ENCODE measurements around the gene TNNC1.

TNNC1 gene

DNA sequence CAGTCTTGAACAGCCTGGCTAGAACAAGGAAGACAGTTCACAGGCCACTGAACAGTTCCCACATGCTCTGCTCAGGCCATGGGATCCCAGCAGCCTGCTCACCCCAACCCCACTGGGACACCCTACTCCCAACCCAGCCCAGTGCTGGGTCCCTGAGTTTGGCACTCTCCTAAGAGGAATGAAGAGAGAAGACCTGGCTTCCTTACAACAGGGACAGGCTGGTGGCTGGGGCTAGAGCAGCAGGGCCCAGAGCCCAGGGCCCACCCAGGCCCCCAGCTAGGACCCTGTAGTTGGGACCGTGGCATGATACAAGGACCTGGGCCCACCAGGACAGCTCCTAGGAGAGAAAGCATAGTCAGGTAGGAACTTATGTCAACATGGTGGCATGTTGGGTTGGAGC, 52.3 kb downstream of the TNNC1 start:
- DNase-seq (ENCODE audit: low read depth in 2 of 2), result no peak

All from stimulated activated CD8-positive, alpha-beta memory T cell treated with anti-CD3 and anti-CD28 coated beads, Interleukin-15, amount 100 ng/mL, for 4 hours (primary cell).